ENCODE data around the gene SIPA1L3.
A peak's percentile ranks its signal among the peaks of the same experiment; 100 is the strongest.

- TF ChIP-seq CTCF (IDR thresholded peaks at IDR 0.05; ENCODE audit: poor library complexity) = peak; percentile 35
- TF ChIP-seq EZH2 (IDR thresholded peaks at IDR 0.05; ENCODE audit: borderline replicate concordance) = no peak
- TF ChIP-seq EZH2phosphoT487 (IDR thresholded peaks at IDR 0.05; ENCODE audit: low read depth, severe bottlenecking, unreplicated experiment) = no peak
These were observed 317.2 kb downstream of the SIPA1L3 start, which contains the start of gene DPF1 for GRCh38 chr19:38224014-38224862.
